Measurements from ENCODE around the gene ZMIZ1.

Gene ZMIZ1

GRCh38 chr10:79056361-79056735, 12.4 kb upstream of the ZMIZ1 start:
- DNase-seq: no peak

GRCh38 chr10:79056736-79057391, 11.9 kb upstream of the ZMIZ1 start:
- in situ Hi-C loops (cut with HindIII; ENCODE audit: low pct_ligation_motif_present, low sequenced_read_pairs): no loop called here
- no peak for DNase-seq
- no peaks in the 10 kb centered on the region for H3K27me3 ChIP-seq (replicated peaks)
- no peak for TF ChIP-seq CTCF (IDR thresholded peaks at IDR 0.05; ENCODE audit: low read depth, low read length, missing control alignments)
- no peak overlapping the region for H3K27ac ChIP-seq
- H3K36me3 ChIP-seq (replicated peaks): no peaks in the 10 kb centered on the region
- no peak overlapping the region for H3K4me3 ChIP-seq (ENCODE audit: low read depth, low read length)

More at GRCh38 chr10:79056361-79056735, 12.4 kb upstream of the ZMIZ1 start:
- TF ChIP-seq CTCF (IDR thresholded peaks at IDR 0.05; ENCODE audit: low read depth, low read length, missing control alignments): no peak
- Histone ChIP-seq H3K27ac (no peak overlapping the region), H3K36me3 (replicated peaks) (no peaks in the 10 kb centered on the region), H3K4me3 (ENCODE audit: low read depth, low read length) (no peak overlapping the region), H3K27me3 (replicated peaks) (no peaks in the 10 kb centered on the region)
- in situ Hi-C loops (cut with HindIII; ENCODE audit: low pct_ligation_motif_present, low sequenced_read_pairs): no loop called here

GRCh38 chr10:79057481-79058275, 11.1 kb upstream of the ZMIZ1 start:
- in situ Hi-C loops (cut with HindIII; ENCODE audit: low pct_ligation_motif_present, low sequenced_read_pairs): no loop called here
- no peak for TF ChIP-seq CTCF (IDR thresholded peaks at IDR 0.05; ENCODE audit: low read depth, low read length, missing control alignments)
- DNase-seq: no peak
- Histone ChIP-seq H3K36me3 (replicated peaks) (no peaks in the 10 kb centered on the region), H3K27me3 (replicated peaks) (no peaks in the 10 kb centered on the region), H3K4me3 (ENCODE audit: low read depth, low read length) (no peak overlapping the region), H3K27ac (no peak overlapping the region)

GRCh38 chr10:79058899-79059841, 9.6 kb upstream of the ZMIZ1 start:
- no peaks in the 10 kb centered on the region for H3K36me3 ChIP-seq (replicated peaks)
- no peak overlapping the region for H3K4me3 ChIP-seq (ENCODE audit: low read depth, low read length)
- DNase-seq: no peak
- in situ Hi-C loops (cut with HindIII; ENCODE audit: low pct_ligation_motif_present, low sequenced_read_pairs): no loop called here
- TF ChIP-seq CTCF (IDR thresholded peaks at IDR 0.05; ENCODE audit: low read depth, low read length, missing control alignments): no peak
- H3K27me3 ChIP-seq (replicated peaks): no peaks in the 10 kb centered on the region
- H3K27ac ChIP-seq: no peak overlapping the region

GRCh38 chr10:79059859-79060379, 8.8 kb upstream of the ZMIZ1 start:
- no peak overlapping the region for H3K27ac ChIP-seq
- H3K36me3 ChIP-seq (replicated peaks): no peaks in the 10 kb centered on the region
- no peak for DNase-seq
- in situ Hi-C loops (cut with HindIII; ENCODE audit: low pct_ligation_motif_present, low sequenced_read_pairs): no loop called here
- H3K27me3 ChIP-seq (replicated peaks): no peaks in the 10 kb centered on the region
- TF ChIP-seq CTCF (IDR thresholded peaks at IDR 0.05; ENCODE audit: low read depth, low read length, missing control alignments): no peak
- no peak overlapping the region for H3K4me3 ChIP-seq (ENCODE audit: low read depth, low read length)

All from brain microvascular endothelial cell (primary cell).